ENCODE results near the gene KIF5A.
A peak's percentile ranks its signal among the peaks of the same experiment; 100 is the strongest.

KIF5A gene

DNA sequence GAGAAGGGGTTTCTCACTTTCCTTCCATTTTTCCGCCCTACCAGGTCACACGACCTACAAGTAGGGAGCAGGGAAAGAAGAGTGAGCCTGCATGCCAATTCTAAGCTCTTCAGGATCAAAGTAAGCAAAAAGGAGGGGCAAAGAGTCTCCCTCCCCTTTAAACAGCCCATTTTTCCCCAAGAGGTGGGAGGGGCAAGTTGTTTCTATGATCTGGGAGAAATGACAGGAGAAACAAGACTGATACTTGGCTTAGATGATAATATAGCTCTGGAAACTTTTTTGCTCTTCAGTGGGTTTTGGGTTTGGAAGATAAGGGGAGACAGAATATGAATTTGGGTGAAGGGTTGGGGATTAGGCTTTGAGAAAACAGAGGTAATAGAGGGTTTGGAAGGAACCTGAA lies 56.6 kb downstream of the KIF5A start:
- no peak for TF ChIP-seq CTCF (IDR thresholded peaks at IDR 0.05; ENCODE audit: low read depth, low read length)
- no peak overlapping the region for H3K4me3 ChIP-seq (replicated peaks in 1 of 2; ENCODE audit: low read depth in 2 of 2, low read length in 2 of 2)
- no peak for DNase-seq (ENCODE audit: low read depth in 2 of 2)

GRCh38 chr12:57606821-57607220 lies 57.0 kb downstream of the KIF5A start:
- H3K4me3 ChIP-seq (replicated peaks in 1 of 2; ENCODE audit: low read depth in 2 of 2, low read length in 2 of 2) = no peak overlapping the region
- TF ChIP-seq CTCF (IDR thresholded peaks at IDR 0.05; ENCODE audit: low read depth, low read length) = no peak
- no peak for DNase-seq (ENCODE audit: low read depth in 2 of 2)

DNA sequence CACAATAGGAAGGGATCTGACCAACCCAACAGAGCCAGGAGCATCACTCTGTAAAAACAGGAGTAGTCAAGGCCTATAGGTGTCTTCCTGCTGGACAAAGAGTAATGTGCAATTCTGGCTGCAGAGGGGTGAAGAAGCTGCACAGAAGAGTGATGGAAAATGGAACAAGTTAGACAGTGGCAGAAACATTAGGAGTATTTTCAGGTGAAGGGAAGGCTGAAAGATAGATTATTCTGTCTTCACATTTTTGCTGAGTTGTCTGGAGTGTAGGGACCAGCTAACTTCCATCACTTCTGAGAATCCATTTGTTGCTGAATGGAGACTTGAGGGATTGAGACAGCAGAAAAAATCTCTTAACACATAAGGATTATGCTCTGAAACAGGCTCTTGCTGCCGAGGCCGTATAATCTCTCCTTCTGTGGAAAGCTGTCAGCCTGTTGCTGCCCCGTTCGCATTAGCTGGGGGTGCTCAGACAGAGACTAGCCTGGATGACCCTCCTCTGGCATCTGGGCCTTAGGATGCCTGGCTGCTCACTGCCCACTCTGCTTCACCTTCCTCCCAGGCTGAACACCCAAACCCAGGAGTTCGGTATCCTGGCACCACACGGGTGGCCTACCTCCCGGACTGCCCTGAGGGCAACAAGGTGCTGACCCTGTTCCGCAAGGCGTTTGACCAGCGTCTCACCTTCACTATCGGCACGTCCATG lies 58.3 kb downstream of the KIF5A start:
- no peak for DNase-seq (ENCODE audit: low read depth in 2 of 2)
- no peak for TF ChIP-seq CTCF (IDR thresholded peaks at IDR 0.05; ENCODE audit: low read depth, low read length)
- no peak overlapping the region for H3K4me3 ChIP-seq (replicated peaks in 1 of 2; ENCODE audit: low read depth in 2 of 2, low read length in 2 of 2)

DNA sequence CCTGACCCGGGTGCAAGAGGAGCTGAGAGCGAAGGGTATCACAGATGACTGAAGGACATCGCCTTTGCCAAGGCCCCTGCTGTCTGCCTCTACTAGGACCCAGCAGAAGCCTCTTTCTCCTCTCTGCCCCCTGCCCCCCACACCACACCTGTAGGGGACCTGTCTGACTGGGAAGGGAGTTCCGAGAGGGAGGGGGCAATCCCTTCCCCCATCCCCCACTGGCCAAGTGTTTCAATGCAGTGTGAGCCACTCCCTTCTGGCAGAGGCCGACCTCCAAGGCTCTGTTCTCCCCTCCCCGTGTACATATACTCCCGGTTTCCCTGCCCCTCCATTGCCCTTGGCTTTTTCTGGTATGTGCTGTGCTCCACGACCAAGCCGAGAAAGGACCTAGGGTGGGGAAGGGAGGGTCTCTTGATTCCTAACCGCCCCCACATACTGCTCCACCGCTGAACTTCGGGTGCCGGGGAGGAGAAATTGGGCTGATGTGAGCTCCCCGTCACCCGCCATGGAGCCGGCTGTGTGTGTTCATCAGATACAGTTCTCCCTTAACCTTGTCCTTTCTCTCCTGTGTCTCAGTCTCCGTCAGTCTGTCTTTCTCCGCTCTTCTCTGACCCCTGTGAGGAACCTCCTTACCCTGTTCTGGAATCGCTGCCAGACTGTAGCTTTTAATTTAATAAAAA lies 59.4 kb downstream of the KIF5A start:
- no peak for TF ChIP-seq CTCF (IDR thresholded peaks at IDR 0.05; ENCODE audit: low read depth, low read length)
- DNase-seq (ENCODE audit: low read depth in 2 of 2) = no peak
- no peak overlapping the region for H3K4me3 ChIP-seq (replicated peaks in 1 of 2; ENCODE audit: low read depth in 2 of 2, low read length in 2 of 2)

DNA sequence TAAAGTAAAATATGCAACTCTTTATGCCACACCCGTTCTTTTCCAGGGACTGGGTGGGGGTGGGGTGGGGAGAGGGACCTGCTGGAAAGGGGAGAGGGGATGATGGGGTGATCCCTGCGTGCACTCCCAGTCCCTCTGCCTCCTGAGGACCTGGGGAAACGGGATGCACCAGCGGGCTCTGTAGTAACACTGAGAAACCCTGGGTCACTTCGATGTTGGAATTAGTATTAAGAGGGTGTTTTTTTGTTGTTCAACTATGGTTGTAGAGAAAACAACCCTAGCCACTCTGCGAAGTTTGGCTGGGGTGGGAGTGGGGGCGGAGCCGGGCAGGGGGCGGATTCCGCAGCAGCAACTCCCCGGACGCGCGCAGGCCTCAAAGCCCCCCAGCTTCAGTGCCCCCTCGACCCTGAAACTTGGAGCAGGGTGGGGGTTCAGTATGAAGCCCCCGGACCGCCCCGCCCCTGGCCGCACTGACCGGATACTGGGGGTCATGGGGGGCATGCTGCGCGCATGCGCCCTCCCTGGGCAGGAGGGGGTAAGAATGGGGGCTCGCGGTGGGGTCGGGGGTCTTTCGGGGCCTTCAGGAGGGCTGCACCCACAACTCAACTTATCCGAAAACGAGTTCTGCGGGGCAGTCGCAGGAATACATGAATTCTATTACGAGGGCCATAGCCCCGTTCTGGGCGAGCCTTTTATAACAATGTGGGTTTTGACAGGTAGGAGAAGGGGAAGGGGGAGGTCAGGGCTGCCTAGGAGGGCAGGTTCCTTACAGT lies 60.1 kb downstream of the KIF5A start:
- no peak for TF ChIP-seq CTCF (IDR thresholded peaks at IDR 0.05; ENCODE audit: low read depth, low read length)
- DNase-seq (ENCODE audit: low read depth in 2 of 2) = no peak
- H3K4me3 ChIP-seq (replicated peaks in 1 of 2; ENCODE audit: low read depth in 2 of 2, low read length in 2 of 2) = no peak overlapping the region

- no peak for DNase-seq (ENCODE audit: low read depth in 2 of 2)
- peak overlapping the region; percentile 57 to 60 for H3K4me3 ChIP-seq (replicated peaks in 1 of 2; ENCODE audit: low read depth in 2 of 2, low read length in 2 of 2)
- no peak for TF ChIP-seq CTCF (IDR thresholded peaks at IDR 0.05; ENCODE audit: low read depth, low read length)
These were observed 60.8 kb downstream of the KIF5A start for GRCh38 chr12:57610554-57611107.

Measured in cardiac fibroblast (primary cell).